BJ (cell line): ENCODE data around the gene CCDC43. TPM values are rescaled to one million over a fixed set of nuclear protein-coding genes. Genes with fewer than 3 reads are reported as not detected.
"Not testable (repeated sequence)": the region's sequence is repeated elsewhere in the genome, so short reads cannot be mapped to it uniquely, and the experiment has no call there.

Experiments used
- CTCF ChIA-PET: fragments of 350-600 bp; formaldehyde crosslinking; extraction: SDS; loops from one replicate; lab custom pipeline; 2021; ENCODE audit warnings: antibody characterized with exemption, inconsistent platforms; lab: Yijun Ruan, JAX
- POLR2A ChIA-PET: fragments of 300-600 bp; sonication (Branson Sonifier 250); formaldehyde crosslinking; extraction: SDS; loops from one replicate; lab custom pipeline; 2021; ENCODE audit warnings: antibody characterized with exemption; lab: Charles Lee
- DNase-seq: peaks from one replicate; pipeline ENCODE4 v3.0.0-alpha.2; 2011; ENCODE audit warnings: low read depth
- H3K27me3 ChIP-seq: 2 replicates; pipeline ENCODE4 v1.6.0; 2011; ENCODE audit warnings: low read length; ENCODE audit not compliant: control insufficient read depth, insufficient read depth
- H3K36me3 ChIP-seq: 2 replicates; pipeline ENCODE4 v1.5.1; 2011; ENCODE audit warnings: low read length; ENCODE audit not compliant: control insufficient read depth, insufficient read depth
- H3K4me3 ChIP-seq: 2 replicates; pipeline ENCODE4 v1.5.1; 2011; ENCODE audit warnings: low read depth, mild to moderate bottlenecking, control low read depth, low read length
- CTCF ChIP-seq: IDR thresholded peaks from 2 replicates; pipeline ENCODE4 v1.5.1; 2011; ENCODE audit warnings: low read depth, mild to moderate bottlenecking, control low read depth, inconsistent platforms, low read length, moderate library complexity; ENCODE audit not compliant: insufficient read depth
- polyA plus RNA-seq: library from polyadenylated mRNA; depleted of rRNA; stranded (reverse); fragments of >200 nt; gene quantifications from 2 replicates; pipeline ENCODE4 v1.2.3, GENCODE V29; 2011

The CCDC43 gene
- polyA plus RNA-seq, 1 experiment = 4.7 TPM

DNA sequence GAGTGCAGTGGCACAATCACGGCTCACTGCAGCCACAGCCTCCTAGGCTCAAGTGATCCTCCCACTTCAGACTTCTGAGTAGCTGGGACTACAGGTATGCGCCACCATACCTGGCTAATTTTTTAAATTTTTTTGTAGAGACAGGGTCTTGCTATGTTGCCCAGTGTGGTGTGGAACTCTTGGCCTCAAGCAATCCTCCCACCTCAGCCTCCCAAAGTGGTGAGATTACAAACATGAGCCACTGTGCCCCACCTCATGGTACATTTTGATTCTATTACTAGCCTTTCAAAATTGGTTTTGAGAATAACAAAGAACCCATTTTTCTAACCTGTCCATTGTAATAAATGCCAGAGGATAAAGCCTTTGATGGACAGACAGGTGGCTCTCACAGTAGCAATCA is 1.4 kb downstream of the CCDC43 start:
- H3K4me3 ChIP-seq = no peak overlapping the region
- DNase-seq = no peak
- TF ChIP-seq CTCF = no peak
- H3K27me3 ChIP-seq = no peaks in the 10 kb centered on the region
- POLR2A ChIA-PET = no interaction called here
- peaks cover 1% of the 10 kb centered on the region; the same call in 1 of the 2 replicates for H3K36me3 ChIP-seq
- CTCF ChIA-PET = interaction anchor here (1.0 kb wide), 1 partner anchor 17 kb away, joined by 3 read pairs; no protein-coding TSS in a partner anchor

DNA sequence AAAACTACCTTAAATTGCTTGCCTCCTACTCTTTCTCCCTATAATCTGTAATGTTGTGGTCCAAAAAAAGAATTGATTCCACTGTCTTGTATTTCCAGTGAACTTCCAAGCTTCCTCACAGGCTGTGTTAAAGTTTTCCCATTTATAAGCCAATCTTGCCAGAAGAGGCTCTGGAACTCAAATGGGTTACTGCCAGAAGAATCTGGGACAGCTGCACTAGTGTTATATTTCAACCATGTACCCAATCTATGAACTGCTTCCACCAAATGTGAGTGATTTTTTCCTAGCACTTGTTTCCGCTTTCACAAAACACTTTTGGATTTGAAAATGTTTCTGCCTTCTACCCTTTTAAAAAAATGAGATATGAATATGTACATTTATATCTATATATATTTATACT is 1.8 kb downstream of the CCDC43 start:
- Histone ChIP-seq H3K36me3 (peaks cover 2% of the 10 kb centered on the region; the same call in 1 of the 2 replicates), H3K4me3 (no peak overlapping the region), H3K27me3 (no peaks in the 10 kb centered on the region)
- POLR2A ChIA-PET = no interaction called here
- no peak for TF ChIP-seq CTCF
- CTCF ChIA-PET = interaction anchor here (0.7 to 1.0 kb wide), 2 partner anchors 16 to 90 kb away, joined by 3 read pairs; no protein-coding TSS in a partner anchor
- DNase-seq = no peak

GRCh38 chr17:44683303-44683702 is 6.3 kb downstream of the CCDC43 start:
- CTCF ChIA-PET = interaction anchor here (1.3 to 2.5 kb wide), 2 partner anchors 11 to 150 kb away, joined by 6 to 9 read pairs; no protein-coding TSS in a partner anchor
- DNase-seq, POLR2A ChIA-PET, H3K36me3 ChIP-seq, H3K4me3 ChIP-seq, H3K27me3 ChIP-seq: not testable (repeated sequence)

GRCh38 chr17:44677136-44677535 is 12.4 kb downstream of the CCDC43 start:
- Histone ChIP-seq H3K27me3 (no peaks in the 10 kb centered on the region), H3K36me3 (peaks cover 3% of the 10 kb centered on the region), H3K4me3 (no peak overlapping the region)
- DNase-seq = peak; percentile 49
- ChIA-PET CTCF (interaction anchor here (0.6 kb wide), 1 partner anchor 143 kb away, joined by 3 read pairs; no protein-coding TSS in a partner anchor), POLR2A (no interaction called here)
- no peak for TF ChIP-seq CTCF

- Histone ChIP-seq H3K36me3 (peaks cover 2% of the 10 kb centered on the region), H3K27me3 (no peaks in the 10 kb centered on the region), H3K4me3 (no peak overlapping the region)
- DNase-seq = no peak
- POLR2A ChIA-PET = no interaction called here
- CTCF ChIA-PET = interaction anchor here (1.0 to 1.5 kb wide), 2 partner anchors 140 to 150 kb away, joined by 4 read pairs; no protein-coding TSS in a partner anchor
- no peak for TF ChIP-seq CTCF
Observed at GRCh38 chr17:44673893-44674292, 15.7 kb downstream of the CCDC43 start.
